Liver (tissue), 9 donors: ENCODE measurements around the gene HOXA1. TPM values are rescaled to one million over a fixed set of nuclear protein-coding genes. Genes with fewer than 3 reads are reported as not detected.

Experiments
- DNase-seq: peaks from one replicate; pipeline ENCODE4 v3.0.0-alpha.2; 2017; ENCODE audit warnings: low spot score
- H3K27ac ChIP-seq, 2 donors: one replicate each; pipeline ENCODE4 v1.7.0; 2013; ENCODE audit warnings: inconsistent platforms in 2 of 2, low read length in 2 of 2, control low read depth in 1 of 2, low read depth in 1 of 2, mild to moderate bottlenecking in 1 of 2
- H3K27me3 ChIP-seq, 4 donors: one replicate each; pipeline versions ENCODE4 v1.6.1 to v1.7.0; 2013; ENCODE audit warnings: low read length in 3 of 4, inconsistent platforms in 1 of 4, mild to moderate bottlenecking in 1 of 4, moderate library complexity in 1 of 4; ENCODE audit not compliant: control insufficient read depth in 4 of 4, insufficient read depth in 4 of 4
- H3K36me3 ChIP-seq, 4 donors: one replicate each; pipeline versions ENCODE4 v1.6.1 to v1.7.0; 2013; ENCODE audit warnings: low read length in 3 of 4, mild to moderate bottlenecking in 3 of 4, low read depth in 1 of 4, moderate library complexity in 1 of 4; ENCODE audit not compliant: control insufficient read depth in 4 of 4, insufficient read depth in 3 of 4
- H3K4me1 ChIP-seq, 4 donors: one replicate each; pipeline versions ENCODE4 v1.6.1 to v1.7.0; 2013; ENCODE audit warnings: low read length in 3 of 4, mild to moderate bottlenecking in 3 of 4, moderate library complexity in 1 of 4; ENCODE audit not compliant: control insufficient read depth in 4 of 4, insufficient read depth in 4 of 4
- H3K4me3 ChIP-seq, 3 donors: one replicate each; pipeline versions ENCODE4 v1.6.1 to v1.7.0; 2013; ENCODE audit warnings: low read length in 3 of 3, control low read depth in 1 of 3, low read depth in 1 of 3, mild to moderate bottlenecking in 1 of 3
- H3K9ac ChIP-seq, 2 donors: one replicate each; pipeline ENCODE4 v1.7.0; 2013; ENCODE audit warnings: low read length in 2 of 2, mild to moderate bottlenecking in 2 of 2, moderate library complexity in 2 of 2, control low read depth in 1 of 2, low read depth in 1 of 2
- H3K9me3 ChIP-seq, 4 donors: one replicate each; pipeline versions ENCODE4 v1.6.1 to v1.7.0; 2013; ENCODE audit warnings: low read length in 3 of 4; ENCODE audit not compliant: control insufficient read depth in 4 of 4
- EGR1 ChIP-seq, 2 donors: IDR thresholded peaks; 2 replicates each; pipeline ENCODE4 v1.6.1; 2016 to 2018; ENCODE audit warnings: antibody characterized with exemption in 2 of 2, low read depth in 2 of 2
- FOXA1 ChIP-seq: IDR thresholded peaks from 2 replicates; pipeline ENCODE4 v1.6.1; 2016; ENCODE audit warnings: antibody characterized with exemption
- FOXA2 ChIP-seq: IDR thresholded peaks from 2 replicates; pipeline ENCODE4 v1.6.1; 2016; ENCODE audit warnings: antibody characterized with exemption
- GABPA ChIP-seq, 2 donors: IDR thresholded peaks in 1 of 2; conservative IDR thresholded peaks in 1 of 2; 2 replicates each; pipeline ENCODE4 v1.6.1; 2016; ENCODE audit warnings: antibody characterized with exemption in 2 of 2, mild to moderate bottlenecking in 1 of 2, moderate library complexity in 1 of 2
- HNF4A ChIP-seq, 2 donors: conservative IDR thresholded peaks; 2 replicates each; pipeline ENCODE4 v1.6.1; 2016; ENCODE audit warnings: antibody characterized with exemption in 2 of 2, mild to moderate bottlenecking in 2 of 2
- HNF4G ChIP-seq: IDR thresholded peaks from 2 replicates; pipeline ENCODE4 v1.6.1; 2016; ENCODE audit warnings: antibody characterized with exemption
- NR2F2 ChIP-seq: IDR thresholded peaks from 2 replicates; pipeline ENCODE4 v1.6.1; 2016; ENCODE audit warnings: antibody characterized with exemption
- RAD21 ChIP-seq, 2 donors: IDR thresholded peaks; 2 replicates each; pipeline ENCODE4 v1.6.1; 2016; ENCODE audit warnings: antibody characterized with exemption in 2 of 2, mild to moderate bottlenecking in 2 of 2
- RXRA ChIP-seq, 2 donors: IDR thresholded peaks; 2 replicates each; pipeline ENCODE4 v1.6.1; 2017 to 2018; ENCODE audit warnings: antibody characterized with exemption in 2 of 2, mild to moderate bottlenecking in 1 of 2
- SP1 ChIP-seq: IDR thresholded peaks from 2 replicates; pipeline ENCODE4 v1.6.1; 2018; ENCODE audit warnings: antibody characterized with exemption, mild to moderate bottlenecking
- TAF1 ChIP-seq: conservative IDR thresholded peaks from 2 replicates; pipeline ENCODE4 v1.6.1; 2016; ENCODE audit warnings: antibody characterized with exemption, mild to moderate bottlenecking
- YY1 ChIP-seq: IDR thresholded peaks from 2 replicates; pipeline ENCODE4 v1.6.1; 2016; ENCODE audit warnings: antibody characterized with exemption, mild to moderate bottlenecking
- WGBS: extraction: QIAGEN DNeasy Blood & Tissue Kit; methylation state at CpG from one replicate; pipeline ENCODE4 v1.1.7; 2013; 5-methylcytosine and 5-hydroxymethylcytosine counted together
- polyA plus RNA-seq, 2 donors: library from polyadenylated mRNA; stranded (reverse) in 1 of 2; unstranded in 1 of 2; fragments of 200-250 nt in 1 of 2; fragments of >200 nt in 1 of 2; fragmentation: Nextera tagmentation in 1 of 2; extraction: Ambion mirVana in 1 of 2; gene quantifications; one replicate each; pipeline versions ENCODE4 v1.2.1 to v1.2.3, GENCODE V29; 2013 to 2015
- total RNA-seq, 2 donors: library from RNA; depleted of rRNA; stranded (reverse); fragments of >200 nt; gene quantifications; one replicate each; pipeline ENCODE4 v1.2.3, GENCODE V29; 2014
- TF ChIP-seq, protein P1 (sequence below): IDR thresholded peaks from 2 replicates; pipeline ENCODE4 v1.6.1; 2016; ENCODE audit warnings: antibody characterized with exemption
- TF ChIP-seq, protein P2 (sequence below): IDR thresholded peaks from 2 replicates; pipeline ENCODE4 v1.6.1; 2016; ENCODE audit warnings: antibody characterized with exemption
- TF ChIP-seq, protein P3 (sequence below): IDR thresholded peaks from 2 replicates; pipeline ENCODE4 v1.6.1; 2016; ENCODE audit warnings: antibody characterized with exemption
- TF ChIP-seq, protein P4 (sequence below): IDR thresholded peaks from 2 replicates; pipeline ENCODE4 v1.6.1; 2016; ENCODE audit warnings: antibody characterized with exemption, mild to moderate bottlenecking
- TF ChIP-seq, protein P5 (sequence below): fragments of 150-350 bp; IDR thresholded peaks from 2 replicates; pipeline ENCODE4 v1.5.1; 2017; ENCODE audit warnings: improper control_type of control experiment, low read depth, low read length; ENCODE audit not compliant: missing input control
- donor health status: healthy.
- donor health status: healthy.
- donor health status: healthy.
- donor health status: healthy.
- donor health status: healthy.

HOXA1 gene
- total and polyA plus RNA-seq, 4 donors = 0.08 to 0.28 (median 0.21) TPM

DNA sequence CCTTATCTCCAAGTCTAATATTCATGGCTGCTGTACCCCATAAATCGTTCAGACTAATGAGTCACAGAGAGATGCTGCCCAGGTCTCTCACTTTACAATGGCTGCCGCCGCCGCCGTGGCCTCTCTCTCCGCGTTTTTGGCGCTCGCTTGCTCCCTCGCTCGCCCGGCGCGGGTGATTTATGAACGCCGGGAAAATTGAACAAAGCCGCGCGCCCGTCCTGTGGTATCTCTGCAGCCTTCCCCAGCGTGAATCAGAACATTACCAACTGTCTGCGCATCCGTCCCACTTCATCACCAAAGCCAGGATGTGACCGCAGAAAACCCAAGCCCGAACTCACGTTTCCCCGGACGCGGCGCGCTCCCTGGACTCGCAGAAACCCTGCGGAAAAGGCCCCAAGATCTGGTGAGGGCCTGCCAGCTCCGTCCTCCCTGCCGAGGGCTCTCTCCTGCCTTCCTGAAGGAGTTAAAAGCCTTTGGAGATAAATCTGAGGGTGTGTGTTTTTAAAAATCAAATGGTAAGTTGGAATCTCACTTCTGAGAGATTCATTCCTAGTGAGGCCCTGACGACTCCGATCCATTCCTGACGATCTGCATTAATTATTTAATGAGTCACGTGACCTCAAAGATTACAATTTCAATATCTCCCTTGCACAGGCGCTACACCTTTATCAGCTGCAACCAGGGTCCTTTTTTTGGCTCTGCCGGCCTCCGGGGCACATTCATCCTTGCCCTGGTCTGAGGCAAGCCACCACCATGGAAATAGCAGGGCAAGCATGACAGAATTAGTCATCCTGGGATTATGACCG is 28.5 kb upstream of the HOXA1 start:
- Histone ChIP-seq H3K4me3 (no peak overlapping the region), H3K27me3 (peaks cover 2 to 22% (median 9%) of the 10 kb centered on the region in 4 donors), H3K9ac (no peak overlapping the region), H3K27ac (no peak overlapping the region), H3K9me3 (peaks cover 0 to 4% (median 0%) of the 10 kb centered on the region in 4 donors), H3K36me3 (no peaks in the 10 kb centered on the region), H3K4me1 (peaks cover 4 to 16% (median 9%) of the 10 kb centered on the region in 4 donors)
- peak; percentile 27 for DNase-seq
- TF ChIP-seq, protein P1, sequence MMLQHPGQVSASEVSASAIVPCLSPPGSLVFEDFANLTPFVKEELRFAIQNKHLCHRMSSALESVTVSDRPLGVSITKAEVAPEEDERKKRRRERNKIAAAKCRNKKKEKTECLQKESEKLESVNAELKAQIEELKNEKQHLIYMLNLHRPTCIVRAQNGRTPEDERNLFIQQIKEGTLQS = no peak
- TF ChIP-seq, protein P2, sequence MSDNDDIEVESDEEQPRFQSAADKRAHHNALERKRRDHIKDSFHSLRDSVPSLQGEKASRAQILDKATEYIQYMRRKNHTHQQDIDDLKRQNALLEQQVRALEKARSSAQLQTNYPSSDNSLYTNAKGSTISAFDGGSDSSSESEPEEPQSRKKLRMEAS = no peak
- TF ChIP-seq, protein P3, sequence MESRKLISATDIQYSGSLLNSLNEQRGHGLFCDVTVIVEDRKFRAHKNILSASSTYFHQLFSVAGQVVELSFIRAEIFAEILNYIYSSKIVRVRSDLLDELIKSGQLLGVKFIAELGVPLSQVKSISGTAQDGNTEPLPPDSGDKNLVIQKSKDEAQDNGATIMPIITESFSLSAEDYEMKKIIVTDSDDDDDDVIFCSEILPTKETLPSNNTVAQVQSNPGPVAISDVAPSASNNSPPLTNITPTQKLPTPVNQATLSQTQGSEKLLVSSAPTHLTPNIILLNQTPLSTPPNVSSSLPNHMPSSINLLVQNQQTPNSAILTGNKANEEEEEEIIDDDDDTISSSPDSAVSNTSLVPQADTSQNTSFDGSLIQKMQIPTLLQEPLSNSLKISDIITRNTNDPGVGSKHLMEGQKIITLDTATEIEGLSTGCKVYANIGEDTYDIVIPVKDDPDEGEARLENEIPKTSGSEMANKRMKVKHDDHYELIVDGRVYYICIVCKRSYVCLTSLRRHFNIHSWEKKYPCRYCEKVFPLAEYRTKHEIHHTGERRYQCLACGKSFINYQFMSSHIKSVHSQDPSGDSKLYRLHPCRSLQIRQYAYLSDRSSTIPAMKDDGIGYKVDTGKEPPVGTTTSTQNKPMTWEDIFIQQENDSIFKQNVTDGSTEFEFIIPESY = no peak
- TF ChIP-seq FOXA1 = no peak
- TF ChIP-seq HNF4G = no peak
- no peak for TF ChIP-seq TAF1
- no peak for TF ChIP-seq EGR1 (IDR thresholded peaks at IDR 0.05; ENCODE audit: low read depth in 2 of 2)
- TF ChIP-seq HNF4A (conservative IDR thresholded peaks at IDR 0.05) = no peak
- TF ChIP-seq, protein P4, sequence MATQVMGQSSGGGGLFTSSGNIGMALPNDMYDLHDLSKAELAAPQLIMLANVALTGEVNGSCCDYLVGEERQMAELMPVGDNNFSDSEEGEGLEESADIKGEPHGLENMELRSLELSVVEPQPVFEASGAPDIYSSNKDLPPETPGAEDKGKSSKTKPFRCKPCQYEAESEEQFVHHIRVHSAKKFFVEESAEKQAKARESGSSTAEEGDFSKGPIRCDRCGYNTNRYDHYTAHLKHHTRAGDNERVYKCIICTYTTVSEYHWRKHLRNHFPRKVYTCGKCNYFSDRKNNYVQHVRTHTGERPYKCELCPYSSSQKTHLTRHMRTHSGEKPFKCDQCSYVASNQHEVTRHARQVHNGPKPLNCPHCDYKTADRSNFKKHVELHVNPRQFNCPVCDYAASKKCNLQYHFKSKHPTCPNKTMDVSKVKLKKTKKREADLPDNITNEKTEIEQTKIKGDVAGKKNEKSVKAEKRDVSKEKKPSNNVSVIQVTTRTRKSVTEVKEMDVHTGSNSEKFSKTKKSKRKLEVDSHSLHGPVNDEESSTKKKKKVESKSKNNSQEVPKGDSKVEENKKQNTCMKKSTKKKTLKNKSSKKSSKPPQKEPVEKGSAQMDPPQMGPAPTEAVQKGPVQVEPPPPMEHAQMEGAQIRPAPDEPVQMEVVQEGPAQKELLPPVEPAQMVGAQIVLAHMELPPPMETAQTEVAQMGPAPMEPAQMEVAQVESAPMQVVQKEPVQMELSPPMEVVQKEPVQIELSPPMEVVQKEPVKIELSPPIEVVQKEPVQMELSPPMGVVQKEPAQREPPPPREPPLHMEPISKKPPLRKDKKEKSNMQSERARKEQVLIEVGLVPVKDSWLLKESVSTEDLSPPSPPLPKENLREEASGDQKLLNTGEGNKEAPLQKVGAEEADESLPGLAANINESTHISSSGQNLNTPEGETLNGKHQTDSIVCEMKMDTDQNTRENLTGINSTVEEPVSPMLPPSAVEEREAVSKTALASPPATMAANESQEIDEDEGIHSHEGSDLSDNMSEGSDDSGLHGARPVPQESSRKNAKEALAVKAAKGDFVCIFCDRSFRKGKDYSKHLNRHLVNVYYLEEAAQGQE = no peak
- TF ChIP-seq GABPA (IDR thresholded peaks at IDR 0.05 in 1 of 2, conservative IDR thresholded peaks at IDR 0.05 in 1 of 2) = no peak
- no peak for TF ChIP-seq RAD21 (IDR thresholded peaks at IDR 0.05)
- TF ChIP-seq FOXA2 = no peak
- no peak for TF ChIP-seq RXRA (IDR thresholded peaks at IDR 0.05)
- TF ChIP-seq, protein P5, sequence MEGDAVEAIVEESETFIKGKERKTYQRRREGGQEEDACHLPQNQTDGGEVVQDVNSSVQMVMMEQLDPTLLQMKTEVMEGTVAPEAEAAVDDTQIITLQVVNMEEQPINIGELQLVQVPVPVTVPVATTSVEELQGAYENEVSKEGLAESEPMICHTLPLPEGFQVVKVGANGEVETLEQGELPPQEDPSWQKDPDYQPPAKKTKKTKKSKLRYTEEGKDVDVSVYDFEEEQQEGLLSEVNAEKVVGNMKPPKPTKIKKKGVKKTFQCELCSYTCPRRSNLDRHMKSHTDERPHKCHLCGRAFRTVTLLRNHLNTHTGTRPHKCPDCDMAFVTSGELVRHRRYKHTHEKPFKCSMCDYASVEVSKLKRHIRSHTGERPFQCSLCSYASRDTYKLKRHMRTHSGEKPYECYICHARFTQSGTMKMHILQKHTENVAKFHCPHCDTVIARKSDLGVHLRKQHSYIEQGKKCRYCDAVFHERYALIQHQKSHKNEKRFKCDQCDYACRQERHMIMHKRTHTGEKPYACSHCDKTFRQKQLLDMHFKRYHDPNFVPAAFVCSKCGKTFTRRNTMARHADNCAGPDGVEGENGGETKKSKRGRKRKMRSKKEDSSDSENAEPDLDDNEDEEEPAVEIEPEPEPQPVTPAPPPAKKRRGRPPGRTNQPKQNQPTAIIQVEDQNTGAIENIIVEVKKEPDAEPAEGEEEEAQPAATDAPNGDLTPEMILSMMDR = no peak
- no peak for TF ChIP-seq NR2F2
- TF ChIP-seq SP1 = no peak
- TF ChIP-seq YY1 = no peak
- 25% methylated on average over 43 of the region's 43 CpGs for WGBS
